D721Med (cell line): ENCODE results near the gene RAPGEF1.

Experiments
- DNase-seq: peaks from one replicate; pipeline ENCODE4 v3.0.0; 2011; ENCODE audit warnings: low spot score; ENCODE audit not compliant: insufficient read length
- FAIRE-seq: peaks from 2 replicates; lab custom pipeline; 2011; peaks lifted over from hg19 to GRCh38; lab: Jason Lieb, UNC
- TF ChIP-seq, protein P1 (sequence below): IDR thresholded peaks from 2 replicates; pipeline ENCODE4 v1.5.1; 2012; ENCODE audit warnings: mild to moderate bottlenecking, control low read depth; ENCODE audit not compliant: insufficient read depth; ENCODE audit errors: missing control alignments

RAPGEF1 gene

DNA sequence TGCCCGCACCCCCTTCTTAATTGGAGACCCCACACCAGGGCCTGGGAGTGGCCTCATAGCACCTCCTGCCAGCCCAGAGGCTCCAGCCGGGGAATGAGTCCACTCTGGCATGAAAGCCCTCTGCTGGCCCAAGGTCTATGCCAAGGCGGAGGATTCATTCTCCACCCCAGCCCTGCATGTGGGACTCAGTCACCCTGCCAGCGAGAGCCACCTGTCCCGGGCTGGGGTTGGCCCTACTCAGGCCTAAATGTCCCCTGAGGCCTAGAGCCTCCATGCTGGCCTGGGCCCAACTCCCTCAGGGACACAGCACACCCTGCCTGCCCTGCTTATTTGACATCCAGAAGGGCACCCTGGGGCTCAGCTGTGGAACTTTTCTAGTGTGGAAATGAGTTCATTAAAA is 1.0 kb upstream of the RAPGEF1 start:
- FAIRE-seq, result no peak
- DNase-seq, result no peak
- TF ChIP-seq, protein P1, sequence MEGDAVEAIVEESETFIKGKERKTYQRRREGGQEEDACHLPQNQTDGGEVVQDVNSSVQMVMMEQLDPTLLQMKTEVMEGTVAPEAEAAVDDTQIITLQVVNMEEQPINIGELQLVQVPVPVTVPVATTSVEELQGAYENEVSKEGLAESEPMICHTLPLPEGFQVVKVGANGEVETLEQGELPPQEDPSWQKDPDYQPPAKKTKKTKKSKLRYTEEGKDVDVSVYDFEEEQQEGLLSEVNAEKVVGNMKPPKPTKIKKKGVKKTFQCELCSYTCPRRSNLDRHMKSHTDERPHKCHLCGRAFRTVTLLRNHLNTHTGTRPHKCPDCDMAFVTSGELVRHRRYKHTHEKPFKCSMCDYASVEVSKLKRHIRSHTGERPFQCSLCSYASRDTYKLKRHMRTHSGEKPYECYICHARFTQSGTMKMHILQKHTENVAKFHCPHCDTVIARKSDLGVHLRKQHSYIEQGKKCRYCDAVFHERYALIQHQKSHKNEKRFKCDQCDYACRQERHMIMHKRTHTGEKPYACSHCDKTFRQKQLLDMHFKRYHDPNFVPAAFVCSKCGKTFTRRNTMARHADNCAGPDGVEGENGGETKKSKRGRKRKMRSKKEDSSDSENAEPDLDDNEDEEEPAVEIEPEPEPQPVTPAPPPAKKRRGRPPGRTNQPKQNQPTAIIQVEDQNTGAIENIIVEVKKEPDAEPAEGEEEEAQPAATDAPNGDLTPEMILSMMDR, result no peak

DNA sequence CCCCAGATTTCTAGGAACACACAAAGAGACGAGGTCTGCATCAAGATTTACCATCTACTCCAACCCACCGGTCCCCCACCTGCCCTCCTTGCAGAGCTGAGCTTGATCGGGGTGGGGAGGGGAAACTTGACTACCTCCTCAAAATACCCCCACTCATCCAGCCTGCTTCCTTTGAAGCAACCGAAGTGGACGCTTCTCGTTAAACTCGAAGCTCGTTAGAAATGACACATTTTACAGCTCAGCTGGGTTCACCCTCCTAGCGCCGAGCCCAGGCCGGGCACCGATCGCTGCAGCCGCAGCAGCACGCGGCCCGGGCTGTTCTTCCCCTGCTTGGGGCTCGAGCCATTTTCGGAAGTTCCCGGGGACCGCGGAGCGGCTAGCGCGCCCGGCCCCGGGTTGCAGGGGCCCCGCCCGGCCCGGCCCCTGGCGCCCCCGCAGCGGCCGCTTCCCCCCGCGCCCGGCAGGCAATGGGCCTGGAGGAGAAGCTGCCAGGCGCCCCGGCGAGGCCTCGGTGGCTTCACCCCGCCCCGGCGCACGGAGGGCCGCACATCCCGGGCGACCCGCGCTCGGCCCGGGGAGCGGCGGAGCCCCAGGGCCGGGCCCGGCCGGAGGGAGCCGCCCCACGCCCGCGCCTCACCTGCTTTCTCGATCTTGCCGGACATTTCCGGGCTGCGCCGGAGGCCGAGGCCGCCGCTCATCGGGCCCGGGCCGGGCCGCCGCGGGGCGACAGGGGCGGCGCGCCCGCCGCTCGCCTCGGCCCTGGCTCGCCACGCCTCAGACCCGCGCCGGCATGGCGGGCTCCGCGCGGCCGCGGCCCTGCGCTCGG is 530 bp downstream of the RAPGEF1 start:
- TF ChIP-seq, protein P1, result no peak
- DNase-seq (no peak), FAIRE-seq (no peak)

DNA sequence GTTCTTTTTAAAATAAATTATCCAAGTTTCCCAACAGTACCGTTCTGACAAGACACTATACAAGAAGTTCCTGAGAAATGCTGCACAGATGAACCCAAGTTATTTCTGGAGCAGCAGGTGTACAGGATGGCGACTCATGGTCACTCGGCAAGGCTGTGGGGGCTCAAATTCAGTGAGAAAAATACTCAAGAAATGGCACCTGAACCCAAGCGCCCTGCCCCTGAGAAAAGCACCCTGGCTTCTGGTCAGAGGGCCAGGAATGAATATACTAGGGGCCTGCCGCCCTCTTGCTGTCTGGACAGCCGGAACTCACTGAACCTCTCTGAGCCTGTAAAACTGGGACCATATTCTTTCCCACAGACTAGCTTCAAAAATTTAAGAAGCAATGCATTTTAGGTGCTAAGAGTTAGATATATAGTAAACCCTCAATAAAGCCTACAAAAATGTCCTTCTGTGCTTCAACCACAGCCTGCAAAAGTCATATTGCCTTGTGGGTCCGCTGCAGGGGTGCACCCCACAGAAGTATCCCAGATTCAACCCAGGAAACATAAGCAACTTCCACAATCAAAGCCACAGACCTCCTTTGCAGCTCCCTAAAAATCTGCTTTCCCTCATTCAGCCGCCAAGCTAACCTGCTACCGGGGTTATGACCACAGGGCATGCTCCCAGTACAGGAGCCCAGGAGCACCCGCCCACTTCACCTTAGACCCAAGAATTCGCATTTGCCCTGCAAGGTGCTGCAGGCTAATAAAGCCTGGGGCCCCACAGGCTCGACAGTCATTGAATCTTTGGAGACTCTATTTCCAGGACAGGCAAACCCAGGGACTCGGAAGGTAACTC is 1.4 kb downstream of the RAPGEF1 start:
- TF ChIP-seq, protein P1, result no peak

DNA sequence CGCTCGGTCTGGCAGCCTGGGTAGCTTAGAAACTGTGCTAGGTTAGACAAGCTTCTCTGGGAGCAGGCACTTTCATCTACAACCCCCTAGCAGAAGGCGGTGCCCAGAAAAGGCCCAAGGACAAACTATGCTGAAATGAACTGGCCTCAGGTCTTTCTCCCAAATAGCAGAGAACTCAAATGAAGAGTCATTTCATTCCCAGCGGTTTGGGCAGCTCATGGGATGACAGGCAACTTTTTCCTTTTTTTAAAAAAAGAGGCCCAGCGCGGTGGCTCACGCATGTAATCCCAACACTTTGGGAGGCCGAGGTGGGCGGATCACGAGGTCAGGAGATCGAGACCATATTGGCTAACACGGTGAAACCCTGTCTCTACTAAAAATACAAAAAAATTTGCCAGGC is 2.5 kb downstream of the RAPGEF1 start:
- FAIRE-seq (no peak), DNase-seq (no peak)
- TF ChIP-seq, protein P1, result no peak

More for the DNA sequence above, 1.4 kb downstream of the RAPGEF1 start:
- no peak for DNase-seq
- FAIRE-seq, result no peak

DNA sequence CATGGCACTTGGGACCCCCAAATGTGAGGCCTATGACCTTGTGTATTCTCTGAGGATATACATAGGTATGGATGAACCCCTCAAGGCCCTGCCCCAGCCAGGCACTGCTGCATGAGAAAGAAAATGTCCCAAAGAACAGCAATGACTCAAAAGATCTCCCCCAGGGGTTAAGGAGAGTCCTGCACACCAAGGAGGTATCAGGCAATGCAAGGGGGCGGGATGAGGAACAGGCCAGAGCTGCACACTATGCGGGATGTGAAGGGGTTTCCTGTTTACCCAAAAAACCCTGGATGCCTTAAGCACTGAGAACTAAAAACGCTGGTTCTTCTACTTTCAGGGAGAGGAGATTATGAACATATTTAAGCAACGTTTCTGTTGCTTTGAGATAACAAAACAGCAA is 3.4 kb downstream of the RAPGEF1 start:
- DNase-seq (no peak), FAIRE-seq (no peak)
- TF ChIP-seq, protein P1, result no peak

DNA sequence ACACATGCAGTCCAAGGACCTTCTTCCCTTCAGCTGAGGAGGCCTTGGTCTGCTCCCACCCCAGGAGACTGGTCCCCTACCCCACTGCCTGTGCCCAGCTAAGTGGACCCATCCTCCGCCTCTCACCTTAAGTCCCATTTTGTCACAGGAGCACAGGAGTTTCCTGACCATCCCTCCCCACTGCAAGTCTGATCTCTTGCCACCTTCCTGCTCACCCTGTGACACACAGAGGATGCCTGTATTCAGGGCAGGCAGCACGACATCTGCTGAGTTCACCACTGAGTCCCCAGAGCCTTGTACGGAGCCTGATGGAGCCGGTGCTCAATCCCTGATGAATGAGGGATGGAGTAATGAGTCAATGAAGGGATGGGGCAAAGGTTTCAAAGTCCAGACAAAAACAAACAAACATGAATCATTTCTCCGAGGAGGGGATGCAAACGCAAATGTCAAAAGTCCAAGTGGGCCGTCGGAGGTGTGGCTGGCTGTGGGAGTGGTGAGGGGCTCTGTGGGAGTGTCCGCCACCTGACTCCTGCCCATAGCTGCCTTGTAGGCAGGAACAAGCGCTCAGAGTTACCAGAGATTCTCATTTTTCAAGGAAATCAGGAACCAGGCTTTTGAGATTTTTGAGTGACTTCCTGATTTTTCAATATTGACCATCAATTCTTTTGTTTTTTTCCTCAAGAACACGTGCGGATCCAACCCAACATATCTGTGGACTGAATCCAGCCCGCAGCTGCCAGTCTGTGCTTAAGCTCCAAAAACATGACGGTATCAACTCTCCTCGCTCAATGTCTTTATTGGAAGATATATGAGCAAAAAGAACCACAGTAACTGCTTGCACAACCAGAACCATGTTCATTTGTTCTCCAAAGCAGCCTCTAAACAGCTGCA is 4.4 kb downstream of the RAPGEF1 start:
- FAIRE-seq (no peak), DNase-seq (no peak)
- TF ChIP-seq, protein P1, result no peak
